PC-3 (cell line): Measurements from ENCODE around the gene DNAH14. TPM values are rescaled to one million over a fixed set of nuclear protein-coding genes. Genes with fewer than 3 reads are reported as not detected.
"Not testable (repeated sequence)": the region's sequence is repeated elsewhere in the genome, so short reads cannot be mapped to it uniquely, and the experiment has no call there.

ENCODE experiments used
- ATAC-seq: fragments of 200-7000 bp; cut with Tn5 transposase; 2 replicates; pipeline ENCODE4 v1.9.1; 2020; ENCODE audit warnings: mild to moderate bottlenecking, moderate library complexity
- BruUV-seq: library from RNA; stranded (reverse); fragments of 400-500 nt; replicated peaks from 2 replicates; lab custom pipeline; 2021; lab: Mats Ljungman, UMichigan
- CTCF ChIA-PET: fragments of 300-600 bp; sonication (Branson Sonifier 250); formaldehyde crosslinking; loops from one replicate; lab custom pipeline; 2022; ENCODE audit warnings: antibody characterized with exemption; lab: Charles Lee
- POLR2A ChIA-PET: fragments of 300-600 bp; sonication (Branson Sonifier 250); formaldehyde crosslinking; loops from one replicate; lab custom pipeline; 2022; ENCODE audit warnings: antibody characterized with exemption; ENCODE audit not compliant: unreplicated experiment; lab: Charles Lee
- DNase-seq: peaks from one replicate; pipeline ENCODE4 v3.0.0-alpha.2; 2015
- H2AFZ ChIP-seq: fragments of 300-600 bp; sonication (generic); 2 replicates; pipeline ENCODE4 v1.6.0; 2016; ENCODE audit warnings: antibody characterized with exemption, low read length
- H3F3A ChIP-seq: fragments of 300-600 bp; sonication (generic); one replicate; pipeline ENCODE4 v1.6.0; 2017; ENCODE audit warnings: antibody characterized with exemption, low read length, control low read depth, mild to moderate bottlenecking; ENCODE audit not compliant: unreplicated experiment
- H3K27ac ChIP-seq: fragments of 300-600 bp; sonication (generic); 2 replicates; pipeline ENCODE4 v1.5.1; 2016; ENCODE audit warnings: mild to moderate bottlenecking, low read length
- H3K27me3 ChIP-seq: fragments of 300-600 bp; sonication (generic); 2 replicates; pipeline ENCODE4 v1.6.1; 2016; ENCODE audit warnings: low read length, mixed read lengths
- H3K36me3 ChIP-seq: fragments of 300-600 bp; sonication (generic); 2 replicates; pipeline ENCODE4 v1.6.1; 2016; ENCODE audit warnings: low read depth, mixed run types, low read length, mixed read lengths
- H3K4me1 ChIP-seq: fragments of 300-600 bp; sonication (generic); 2 replicates; pipeline ENCODE4 v1.5.1; 2016; ENCODE audit warnings: low read length; ENCODE audit not compliant: insufficient read depth
- H3K4me2 ChIP-seq: fragments of 300-600 bp; sonication (generic); 2 replicates; pipeline ENCODE4 v1.6.0; 2016; ENCODE audit warnings: low read length
- H3K4me3 ChIP-seq: fragments of 300-600 bp; sonication (generic); 2 replicates; pipeline ENCODE4 v1.5.1; 2016; ENCODE audit warnings: mild to moderate bottlenecking, low read length, mixed read lengths
- H3K79me2 ChIP-seq: fragments of 300-600 bp; sonication (generic); 2 replicates; pipeline ENCODE4 v1.6.1; 2017; ENCODE audit warnings: low read length, mixed read lengths
- H3K9ac ChIP-seq: fragments of 300-600 bp; sonication (generic); 2 replicates; pipeline ENCODE4 v1.6.0; 2016; ENCODE audit warnings: mild to moderate bottlenecking, low read length
- H3K9me2 ChIP-seq: fragments of 300-600 bp; sonication (generic); replicated peaks from 2 replicates; pipeline ENCODE4 v1.6.1; 2016; ENCODE audit warnings: mixed run types, low read length, mixed read lengths
- H3K9me3 ChIP-seq: fragments of 300-600 bp; sonication (generic); 2 replicates; pipeline ENCODE4 v1.6.1; 2016; ENCODE audit warnings: low read length, mixed read lengths
- H4K20me1 ChIP-seq: fragments of 300-600 bp; sonication (generic); 2 replicates; pipeline ENCODE4 v1.6.1; 2016; ENCODE audit warnings: low read length, mixed read lengths
- EZH2 ChIP-seq: fragments of 300-600 bp; sonication (generic); IDR thresholded peaks from one replicate; pipeline ENCODE4 v1.6.1; 2017; ENCODE audit warnings: antibody characterized with exemption, mild to moderate bottlenecking, low read length; ENCODE audit not compliant: unreplicated experiment
- EZH2phosphoT487 ChIP-seq: fragments of 300-600 bp; sonication (generic); IDR thresholded peaks from 2 replicates; pipeline ENCODE4 v1.6.1; 2018; ENCODE audit warnings: mild to moderate bottlenecking, antibody characterized with exemption, low read length, borderline replicate concordance
- intact Hi-C: fragments of 100-400 bp; cut with micrococcal nuclease; formaldehyde crosslinking; loops from 2 replicates; pipeline ENCODE4 v1.9.0; 2023
- total RNA-seq: library from RNA; depleted of rRNA; stranded (reverse); fragments of >200 nt; gene quantifications from 2 replicates; pipeline ENCODE4 v1.2.3, GENCODE V29; 2014
- TF ChIP-seq, protein P1 (sequence below): fragments of 300-600 bp; sonication (generic); conservative IDR thresholded peaks from 2 replicates; pipeline ENCODE4 v1.5.1; 2017; ENCODE audit warnings: antibody characterized with exemption, low read depth, mild to moderate bottlenecking, low read length

DNAH14 gene
- total RNA-seq, 1 experiment from 2014 or later = 42.8 TPM

DNA sequence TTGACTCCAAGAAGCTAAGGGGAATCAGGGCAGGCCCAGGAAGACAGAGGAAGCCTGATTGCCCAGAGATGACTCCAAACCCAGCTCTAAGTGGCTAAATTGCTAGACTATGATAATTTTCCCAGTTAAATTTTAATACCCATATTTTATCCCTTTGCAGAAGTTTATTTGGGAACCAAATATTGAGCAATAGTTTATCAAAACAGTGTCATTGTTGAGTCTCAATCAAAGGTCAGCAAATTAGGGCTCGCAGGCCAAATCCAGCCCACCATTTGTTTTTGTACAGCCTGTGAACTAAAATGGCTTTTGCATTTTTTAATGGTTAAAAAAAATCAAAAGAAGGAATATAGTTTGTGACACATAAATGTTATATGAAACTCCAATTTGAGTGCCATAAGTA, 451.2 kb downstream of the DNAH14 start:
- ChIA-PET CTCF (no interaction called here), POLR2A (no interaction called here)
- Histone ChIP-seq H3K79me2 (no peaks in the 10 kb centered on the region), H3K9ac (no peak overlapping the region), H4K20me1 (no peaks in the 10 kb centered on the region), H3K36me3 (no peaks in the 10 kb centered on the region), H3K4me1 (no peaks in the 10 kb centered on the region), H2AFZ (no peak overlapping the region), H3K27ac (no peak overlapping the region), H3F3A (no peaks in the 10 kb centered on the region), H3K4me2 (no peak overlapping the region), H3K9me3 (no peaks in the 10 kb centered on the region), H3K27me3 (no peaks in the 10 kb centered on the region), H3K9me2 (no peaks in the 10 kb centered on the region), H3K4me3 (no peak overlapping the region)
- ATAC-seq (no peak), DNase-seq (no peak)
- TF ChIP-seq EZH2phosphoT487 (no peak), EZH2 (no peak)
- TF ChIP-seq, protein P1, sequence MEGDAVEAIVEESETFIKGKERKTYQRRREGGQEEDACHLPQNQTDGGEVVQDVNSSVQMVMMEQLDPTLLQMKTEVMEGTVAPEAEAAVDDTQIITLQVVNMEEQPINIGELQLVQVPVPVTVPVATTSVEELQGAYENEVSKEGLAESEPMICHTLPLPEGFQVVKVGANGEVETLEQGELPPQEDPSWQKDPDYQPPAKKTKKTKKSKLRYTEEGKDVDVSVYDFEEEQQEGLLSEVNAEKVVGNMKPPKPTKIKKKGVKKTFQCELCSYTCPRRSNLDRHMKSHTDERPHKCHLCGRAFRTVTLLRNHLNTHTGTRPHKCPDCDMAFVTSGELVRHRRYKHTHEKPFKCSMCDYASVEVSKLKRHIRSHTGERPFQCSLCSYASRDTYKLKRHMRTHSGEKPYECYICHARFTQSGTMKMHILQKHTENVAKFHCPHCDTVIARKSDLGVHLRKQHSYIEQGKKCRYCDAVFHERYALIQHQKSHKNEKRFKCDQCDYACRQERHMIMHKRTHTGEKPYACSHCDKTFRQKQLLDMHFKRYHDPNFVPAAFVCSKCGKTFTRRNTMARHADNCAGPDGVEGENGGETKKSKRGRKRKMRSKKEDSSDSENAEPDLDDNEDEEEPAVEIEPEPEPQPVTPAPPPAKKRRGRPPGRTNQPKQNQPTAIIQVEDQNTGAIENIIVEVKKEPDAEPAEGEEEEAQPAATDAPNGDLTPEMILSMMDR = no peak
- intact Hi-C loops = no loop called here
- no TSS peak for BruUV-seq

DNA sequence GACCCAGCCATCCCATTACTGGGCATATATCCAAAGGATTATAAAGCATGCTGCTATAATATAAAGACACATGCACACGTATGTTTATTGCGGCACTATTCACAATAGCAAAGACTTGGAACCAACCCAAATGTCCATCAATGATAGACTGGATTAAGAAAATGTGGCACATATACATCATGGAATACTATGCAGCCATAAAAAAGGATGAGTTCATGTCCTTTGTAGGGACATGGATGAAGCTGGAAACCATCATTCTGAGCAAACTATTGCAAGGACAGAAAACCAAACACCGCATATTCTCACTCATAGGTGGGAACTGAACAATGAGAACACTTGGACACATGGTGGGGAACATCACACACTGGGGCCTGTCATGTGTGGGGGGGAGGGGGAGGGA, 457.4 kb downstream of the DNAH14 start:
- H3K27me3 ChIP-seq, H3K36me3 ChIP-seq, H3K4me1 ChIP-seq, H3K27ac ChIP-seq, H3K79me2 ChIP-seq, H3F3A ChIP-seq, H4K20me1 ChIP-seq, DNase-seq, H3K9ac ChIP-seq, H3K9me2 ChIP-seq, CTCF ChIA-PET, intact Hi-C loops, BruUV-seq, POLR2A ChIA-PET, H2AFZ ChIP-seq, H3K4me2 ChIP-seq, H3K9me3 ChIP-seq, H3K4me3 ChIP-seq, ATAC-seq: not testable (repeated sequence)

DNA sequence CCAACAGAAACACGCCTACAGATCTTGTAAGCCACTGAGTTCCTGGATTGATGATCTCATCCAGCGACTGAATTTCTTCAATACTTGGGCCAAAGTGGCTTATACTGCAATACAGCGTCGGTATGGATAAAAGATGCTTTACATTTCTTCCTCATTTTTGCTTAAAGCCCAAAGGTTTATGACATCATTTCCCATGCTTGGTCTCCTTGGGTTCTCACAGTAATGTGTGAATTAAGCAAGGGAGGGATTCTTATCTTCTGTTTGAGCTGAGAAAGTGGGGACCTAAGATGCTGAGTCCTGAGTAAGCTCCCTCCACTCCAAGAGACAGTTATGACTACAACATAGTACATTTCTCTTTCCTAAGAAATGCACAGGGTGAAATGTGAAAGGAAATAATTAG, 458.9 kb downstream of the DNAH14 start:
- no peaks in the 10 kb centered on the region for H3K36me3 ChIP-seq
- no peaks in the 10 kb centered on the region for H3K4me1 ChIP-seq
- H3K79me2 ChIP-seq = no peaks in the 10 kb centered on the region
- H3K9ac ChIP-seq = no peak overlapping the region
- H3K4me3 ChIP-seq = no peak overlapping the region
- no peaks in the 10 kb centered on the region for H3K9me3 ChIP-seq
- intact Hi-C loops = no loop called here
- H3F3A ChIP-seq = no peaks in the 10 kb centered on the region
- ATAC-seq (no peak), DNase-seq (no peak)
- no peak for TF ChIP-seq EZH2
- TF ChIP-seq, protein P1 = no peak
- no peak for TF ChIP-seq EZH2phosphoT487
- H3K9me2 ChIP-seq = no peaks in the 10 kb centered on the region
- no peak overlapping the region for H3K4me2 ChIP-seq
- no TSS peak for BruUV-seq
- H2AFZ ChIP-seq = no peak overlapping the region
- no peak overlapping the region for H3K27ac ChIP-seq
- H4K20me1 ChIP-seq = no peaks in the 10 kb centered on the region
- ChIA-PET CTCF (no interaction called here), POLR2A (no interaction called here)
- H3K27me3 ChIP-seq = no peaks in the 10 kb centered on the region
